Neural crest cell (in vitro differentiated cells): ENCODE data around the gene UNC93A. TPM values are rescaled to one million over a fixed set of nuclear protein-coding genes. Genes with fewer than 3 reads are reported as not detected.
A peak's percentile ranks its signal among the peaks of the same experiment; 100 is the strongest.
"Not testable (repeated sequence)": the region's sequence is repeated elsewhere in the genome, so short reads cannot be mapped to it uniquely, and the experiment has no call there.

Experiments used
- DNase-seq: peaks from one replicate; pipeline ENCODE4 v3.0.0; 2021; ENCODE audit warnings: low read depth, mixed read lengths, low spot score
- H3K27ac Mint-ChIP-seq: one replicate; pipeline ENCODE4 v1.8.0; 2021; ENCODE audit warnings: mild to moderate bottlenecking, mixed read lengths; ENCODE audit not compliant: unreplicated experiment
- H3K27me3 Mint-ChIP-seq: 2 replicates; pipeline ENCODE4 v1.8.0; 2021; ENCODE audit warnings: low read depth, mild to moderate bottlenecking, mixed read lengths
- H3K36me3 Mint-ChIP-seq: 2 replicates; pipeline ENCODE4 v1.8.0; 2021; ENCODE audit warnings: low read depth, mild to moderate bottlenecking, mixed read lengths
- H3K4me1 Mint-ChIP-seq: 2 replicates; pipeline ENCODE4 v1.8.0; 2021; ENCODE audit warnings: mixed read lengths
- H3K4me3 Mint-ChIP-seq: one replicate; pipeline ENCODE4 v1.8.0; 2021; ENCODE audit warnings: mild to moderate bottlenecking, mixed read lengths
- H3K9me3 Mint-ChIP-seq: 2 replicates; pipeline ENCODE4 v1.8.0; 2021; ENCODE audit warnings: mixed read lengths
- total RNA-seq: library from RNA; stranded (reverse); gene quantifications from 2 replicates; pipeline ENCODE4 v1.2.1, GENCODE V29; 2021
- TF ChIP-seq, protein P1 (sequence below): fragments of 200-600 bp; sonication (generic); conservative IDR thresholded peaks from 2 replicates; pipeline ENCODE4 v1.5.0; 2021; ENCODE audit warnings: antibody characterized with exemption, mild to moderate bottlenecking

Gene UNC93A
- total RNA-seq, 1 donor from 2014 or later, result not detected

- H3K27me3 Mint-ChIP-seq, result no peaks in the 10 kb centered on the region
- no peak overlapping the region for H3K4me3 Mint-ChIP-seq
- no peaks in the 10 kb centered on the region for H3K9me3 Mint-ChIP-seq
- no peak overlapping the region for H3K27ac Mint-ChIP-seq
- H3K36me3 Mint-ChIP-seq, result no peaks in the 10 kb centered on the region
- no peak for DNase-seq
- TF ChIP-seq, protein P1, sequence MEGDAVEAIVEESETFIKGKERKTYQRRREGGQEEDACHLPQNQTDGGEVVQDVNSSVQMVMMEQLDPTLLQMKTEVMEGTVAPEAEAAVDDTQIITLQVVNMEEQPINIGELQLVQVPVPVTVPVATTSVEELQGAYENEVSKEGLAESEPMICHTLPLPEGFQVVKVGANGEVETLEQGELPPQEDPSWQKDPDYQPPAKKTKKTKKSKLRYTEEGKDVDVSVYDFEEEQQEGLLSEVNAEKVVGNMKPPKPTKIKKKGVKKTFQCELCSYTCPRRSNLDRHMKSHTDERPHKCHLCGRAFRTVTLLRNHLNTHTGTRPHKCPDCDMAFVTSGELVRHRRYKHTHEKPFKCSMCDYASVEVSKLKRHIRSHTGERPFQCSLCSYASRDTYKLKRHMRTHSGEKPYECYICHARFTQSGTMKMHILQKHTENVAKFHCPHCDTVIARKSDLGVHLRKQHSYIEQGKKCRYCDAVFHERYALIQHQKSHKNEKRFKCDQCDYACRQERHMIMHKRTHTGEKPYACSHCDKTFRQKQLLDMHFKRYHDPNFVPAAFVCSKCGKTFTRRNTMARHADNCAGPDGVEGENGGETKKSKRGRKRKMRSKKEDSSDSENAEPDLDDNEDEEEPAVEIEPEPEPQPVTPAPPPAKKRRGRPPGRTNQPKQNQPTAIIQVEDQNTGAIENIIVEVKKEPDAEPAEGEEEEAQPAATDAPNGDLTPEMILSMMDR, result no peak
- H3K4me1 Mint-ChIP-seq, result peaks cover 49% of the 10 kb centered on the region
Observed at GRCh38 chr6:167245591-167245990, 45.5 kb upstream of the UNC93A start.

DNA sequence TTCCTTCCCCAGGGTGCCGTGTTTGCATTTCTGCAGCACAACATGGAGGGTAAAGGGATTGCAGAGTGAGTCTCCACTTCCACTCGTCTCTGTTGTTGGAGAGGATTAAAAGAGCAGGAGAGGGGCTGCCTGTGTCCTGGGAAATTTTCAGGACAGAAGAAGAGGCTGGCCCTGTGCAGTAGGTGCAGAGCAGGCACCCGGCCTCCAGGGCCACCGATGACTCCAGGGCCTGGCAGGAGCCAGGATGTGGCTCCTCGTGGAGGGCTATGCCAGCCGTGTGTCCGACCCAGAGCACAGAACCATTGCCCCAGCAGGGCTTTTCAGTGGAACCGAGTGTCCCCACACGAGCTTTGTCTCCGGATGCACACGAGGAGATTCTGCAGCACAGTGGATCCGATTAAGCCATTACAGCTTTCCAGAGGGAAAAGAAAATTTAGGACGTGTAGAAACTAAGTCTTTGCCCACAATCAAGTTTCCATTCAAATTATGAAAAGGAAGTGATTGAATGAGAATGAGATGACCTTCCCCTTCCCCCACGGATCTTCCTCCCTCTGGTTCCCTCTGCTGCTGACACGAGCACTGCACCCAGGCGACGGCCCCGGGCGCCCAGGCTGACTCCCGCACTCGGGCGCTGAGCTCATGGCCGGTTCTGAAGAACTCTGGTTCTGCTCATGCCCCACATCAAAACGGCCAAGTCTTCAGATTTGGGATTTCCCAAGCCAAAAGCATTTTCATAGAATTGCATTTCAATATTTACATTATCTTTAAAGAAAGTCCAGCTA lies 43.1 kb upstream of the UNC93A start:
- H3K36me3 Mint-ChIP-seq, result no peaks in the 10 kb centered on the region
- no peak overlapping the region for H3K4me3 Mint-ChIP-seq
- H3K4me1 Mint-ChIP-seq, result peaks cover 26% of the 10 kb centered on the region
- H3K9me3 Mint-ChIP-seq, result no peaks in the 10 kb centered on the region
- DNase-seq, result no peak
- TF ChIP-seq, protein P1, result peak; percentile 23
- peak overlapping the region; percentile 87 for H3K27ac Mint-ChIP-seq
- no peaks in the 10 kb centered on the region for H3K27me3 Mint-ChIP-seq

GRCh38 chr6:167248878-167249455 lies 42.1 kb upstream of the UNC93A start:
- not testable (repeated sequence) for H3K36me3 Mint-ChIP-seq, DNase-seq, H3K27me3 Mint-ChIP-seq, H3K9me3 Mint-ChIP-seq, H3K4me3 Mint-ChIP-seq
- Mint-ChIP-seq H3K4me1 (peaks cover 25% of the 10 kb centered on the region), H3K27ac (peak overlapping the region; percentile 71)

GRCh38 chr6:167252271-167252670 lies 38.8 kb upstream of the UNC93A start:
- Mint-ChIP-seq H3K27ac (no peak overlapping the region), H3K36me3 (peaks cover 3% of the 10 kb centered on the region), H3K4me3 (no peak overlapping the region), H3K9me3 (peaks cover 3% of the 10 kb centered on the region), H3K27me3 (no peaks in the 10 kb centered on the region), H3K4me1 (peaks cover 8% of the 10 kb centered on the region)
- TF ChIP-seq, protein P1, result no peak
- DNase-seq, result no peak

- Mint-ChIP-seq H3K27me3 (no peaks in the 10 kb centered on the region), H3K36me3 (peaks cover 11% of the 10 kb centered on the region), H3K4me1 (no peaks in the 10 kb centered on the region), H3K4me3 (no peak overlapping the region), H3K27ac (no peak overlapping the region), H3K9me3 (peaks cover 9% of the 10 kb centered on the region)
- DNase-seq, result no peak
- TF ChIP-seq, protein P1, result peak; percentile 37
Observed at GRCh38 chr6:167255918-167256553, 35.1 kb upstream of the UNC93A start.

- Mint-ChIP-seq H3K27ac (no peak overlapping the region), H3K4me3 (no peak overlapping the region), H3K27me3 (peaks cover 2% of the 10 kb centered on the region), H3K36me3 (peaks cover 16% of the 10 kb centered on the region), H3K9me3 (peaks cover 9% of the 10 kb centered on the region), H3K4me1 (no peaks in the 10 kb centered on the region)
- DNase-seq, result no peak
- TF ChIP-seq, protein P1, result no peak
Observed at GRCh38 chr6:167258646-167259045, 32.5 kb upstream of the UNC93A start.

GRCh38 chr6:167266057-167266829 lies 24.9 kb upstream of the UNC93A start:
- H3K27me3 Mint-ChIP-seq, DNase-seq, H3K36me3 Mint-ChIP-seq, H3K9me3 Mint-ChIP-seq: not testable (repeated sequence)
- H3K27ac Mint-ChIP-seq, result peak overlapping the region; percentile 70
- H3K4me1 Mint-ChIP-seq, result peaks cover 36% of the 10 kb centered on the region
- H3K4me3 Mint-ChIP-seq, result peak overlapping the region; percentile 8
